Gastroesophageal sphincter (tissue), 4 donors: Measurements from ENCODE around the gene SSMEM1. TPM values are rescaled to one million over a fixed set of nuclear protein-coding genes. Genes with fewer than 3 reads are reported as not detected.

Source experiments
- ATAC-seq: fragments of 150-250 bp; one replicate; pipeline ENCODE4 v1.9.1; 2016; ENCODE audit warnings: mild to moderate bottlenecking, moderate library complexity
- H3K27ac ChIP-seq, 4 donors: fragments of 200-600 bp; sonication (generic) in 3 of 4; 1 replicate in 3 of 4; 2 replicates in 1 of 4; pipeline ENCODE4 v1.5.1; 2016 to 2019
- H3K27me3 ChIP-seq: fragments of 200-600 bp; sonication (generic); one replicate; pipeline ENCODE4 v1.5.1; 2019
- H3K36me3 ChIP-seq, 2 donors: fragments of 200-600 bp; sonication (generic); one replicate each; pipeline ENCODE4 v1.5.1; 2019; ENCODE audit warnings: control low read depth in 1 of 2
- H3K4me1 ChIP-seq, 3 donors: fragments of 200-600 bp; sonication (generic); 1 replicate in 2 of 3; 2 replicates in 1 of 3; pipeline ENCODE4 v1.5.1; 2016 to 2019; ENCODE audit warnings: control low read depth in 2 of 3
- H3K4me3 ChIP-seq, 2 donors: fragments of 200-600 bp; sonication (generic); one replicate each; pipeline ENCODE4 v1.5.1; 2019; ENCODE audit warnings: mild to moderate bottlenecking in 1 of 2, moderate library complexity in 1 of 2
- H3K9me3 ChIP-seq, 3 donors: fragments of 200-600 bp; sonication (generic); one replicate each; pipeline ENCODE4 v1.5.1; 2017 to 2019; ENCODE audit warnings: control low read depth in 2 of 3
- CTCF ChIP-seq, 4 experiments: fragments of 200-600 bp in 2 of 4; fragments of 450-650 bp in 2 of 4; sonication (generic) in 1 of 4; IDR thresholded peaks; one replicate each; pipeline ENCODE4 v1.5.1; 2017 to 2019; ENCODE audit warnings: antibody characterized with exemption in 4 of 4, mild to moderate bottlenecking in 2 of 4, moderate library complexity in 2 of 4
- EP300 ChIP-seq: sonication (generic); formaldehyde crosslinking; IDR thresholded peaks from one replicate; pipeline ENCODE4 v1.6.1; 2017; ENCODE audit warnings: antibody characterized with exemption, mild to moderate bottlenecking
- POLR2A ChIP-seq, 2 donors: fragments of 450-650 bp; IDR thresholded peaks; one replicate each; pipeline ENCODE4 v1.6.1; 2017; ENCODE audit warnings: antibody characterized with exemption in 2 of 2, mild to moderate bottlenecking in 2 of 2, moderate library complexity in 1 of 2
- POLR2AphosphoS5 ChIP-seq: sonication (generic); formaldehyde crosslinking; IDR thresholded peaks from one replicate; pipeline ENCODE4 v1.6.1; 2017; ENCODE audit warnings: antibody characterized with exemption
- WGBS, 2 donors: methylation state at CpG; one replicate each; pipeline ENCODE4 v1.1.5; 2018; ENCODE audit warnings: low coverage in 1 of 2; 5-methylcytosine and 5-hydroxymethylcytosine counted together
- total RNA-seq, 4 donors: library from RNA; depleted of rRNA; stranded (reverse); fragments of >200 nt; gene quantifications; one replicate each; pipeline ENCODE4 v1.1.0, GENCODE V29; 2016

SSMEM1 gene
- total RNA-seq, 4 donors from 2014 or later, result not detected

DNA sequence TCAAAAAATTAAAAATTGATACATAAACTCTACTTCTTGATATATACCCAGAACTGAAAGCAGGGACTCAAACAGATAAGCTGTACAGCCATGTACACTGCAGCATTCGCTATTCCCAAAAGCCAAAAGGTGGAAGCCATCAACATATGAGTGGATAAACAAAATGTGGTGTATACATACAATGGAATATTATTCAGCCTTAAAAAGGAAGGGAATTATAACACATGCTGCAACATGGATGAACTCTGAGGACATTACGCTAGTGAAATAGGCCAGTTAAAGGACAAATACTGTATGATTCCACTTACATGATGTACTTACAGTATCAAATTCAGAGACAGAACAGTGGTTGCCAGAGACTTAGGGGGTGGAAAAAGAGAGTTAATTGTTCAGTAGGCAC, 10.6 kb upstream of the SSMEM1 start:
- H3K4me3 ChIP-seq, result no peak overlapping the region
- WGBS, 2 donors, result 72 to 100% methylated on average over 2 of the region's 2 CpGs
- no peaks in the 10 kb centered on the region for H3K4me1 ChIP-seq
- TF ChIP-seq CTCF (IDR thresholded peaks at IDR 0.05) (no peak), EP300 (no peak)
- no peaks in the 10 kb centered on the region for H3K27me3 ChIP-seq
- no peak overlapping the region for H3K27ac ChIP-seq
- no peaks in the 10 kb centered on the region for H3K9me3 ChIP-seq
- H3K36me3 ChIP-seq, result peaks cover 0 to 75% of the 10 kb centered on the region in 2 donors
- ATAC-seq, result no peak

DNA sequence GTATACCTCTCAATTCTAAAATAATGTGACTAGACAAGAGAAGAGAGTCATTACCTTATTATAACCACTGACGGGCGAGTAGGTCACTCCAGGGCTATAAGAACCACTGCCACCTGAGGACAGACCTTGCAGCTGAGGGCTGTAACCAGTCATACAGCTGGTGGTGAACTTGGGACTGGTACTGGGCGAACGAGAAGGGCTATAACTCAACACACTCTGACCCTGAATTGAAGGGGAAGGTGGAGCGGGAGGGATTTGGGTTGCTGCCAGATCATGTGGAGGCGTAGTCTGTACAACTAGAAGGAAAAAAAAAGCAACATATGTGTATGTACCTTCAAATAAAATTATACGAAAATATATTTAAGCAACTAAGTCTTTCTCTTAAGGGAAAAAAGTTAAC, 5.9 kb upstream of the SSMEM1 start:
- TF ChIP-seq POLR2AphosphoS5 (no peak), POLR2A (IDR thresholded peaks at IDR 0.05) (no peak), EP300 (no peak), CTCF (IDR thresholded peaks at IDR 0.05) (no peak)
- 76 to 81% methylated on average over 2 to 7 of the region's 7 CpGs for WGBS, 2 donors
- Histone ChIP-seq H3K4me3 (no peak overlapping the region), H3K4me1 (peaks cover 0 to 14% (median 0%) of the 10 kb centered on the region in 3 donors), H3K27ac (no peak overlapping the region), H3K27me3 (no peaks in the 10 kb centered on the region), H3K9me3 (no peaks in the 10 kb centered on the region), H3K36me3 (peaks cover 0 to 58% of the 10 kb centered on the region in 2 donors)
- no peak for ATAC-seq

DNA sequence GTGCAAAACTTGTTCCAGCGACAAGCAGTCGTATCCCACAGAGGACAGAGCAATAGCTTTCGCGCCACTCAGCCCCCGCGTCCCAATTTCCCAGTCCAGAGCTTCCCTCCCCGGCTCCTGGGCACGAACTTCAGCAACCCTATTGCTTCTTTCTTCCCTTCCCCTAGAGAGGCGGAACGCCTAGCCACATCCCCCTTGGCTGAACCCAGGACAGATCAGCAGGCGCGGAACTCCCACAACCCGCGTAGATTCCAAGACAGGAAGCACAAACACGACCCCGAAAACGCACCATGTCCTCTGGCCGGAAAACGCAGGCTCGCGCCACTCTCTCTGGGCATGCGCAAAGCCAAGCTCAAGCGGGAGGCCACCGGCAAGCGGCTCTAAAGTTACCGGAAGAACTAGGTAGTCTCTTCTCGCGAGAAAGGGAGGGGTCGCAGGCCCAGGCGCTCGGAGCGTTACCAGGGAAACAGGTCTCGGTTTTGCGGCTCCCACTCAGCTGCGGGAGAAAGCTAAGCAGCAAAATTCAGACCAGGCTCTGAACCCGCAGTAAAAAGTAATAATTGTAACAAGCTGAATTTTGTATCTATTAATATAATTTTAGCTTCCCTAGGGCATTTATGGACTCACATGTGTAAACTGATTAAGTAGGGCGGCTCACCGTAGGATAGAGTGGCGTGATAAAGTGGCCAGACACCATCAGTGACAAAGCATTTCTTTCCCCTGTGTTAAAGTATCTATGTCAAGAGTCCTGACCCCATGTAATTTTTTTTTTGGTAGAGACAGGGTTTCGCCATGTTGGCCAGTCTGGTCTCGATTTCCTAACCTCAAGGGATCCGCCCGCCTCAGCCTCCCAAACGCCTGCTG, 2.3 kb upstream of the SSMEM1 start, which contains the start of gene TMEM209:
TSS of gene TMEM209 (minus strand) at position 323 of the 864 bp plus-strand sequence. CDS start at position 292, 31 bp downstream.
- 8 to 18% methylated on average over 6 to 23 of the region's 44 CpGs for WGBS, 2 donors
- H3K36me3 ChIP-seq, result peaks cover 0 to 30% of the 10 kb centered on the region in 2 donors
- H3K4me3 ChIP-seq, result peak within 1 kb of the TSS; percentile 78 to 80
- peak within 1 kb of the TSS; percentile 70 to 95 (median 92) for H3K27ac ChIP-seq
- ATAC-seq, result peak; percentile 98
- TF ChIP-seq EP300, result no peak
- peak; percentile 47 to 66 for TF ChIP-seq POLR2A (IDR thresholded peaks at IDR 0.05)
- peak; percentile 76 for TF ChIP-seq POLR2AphosphoS5
- H3K27me3 ChIP-seq, result no peaks in the 10 kb centered on the region
- peaks cover 0 to 14% (median 0%) of the 10 kb centered on the region in 3 donors for H3K4me1 ChIP-seq
- no peaks in the 10 kb centered on the region for H3K9me3 ChIP-seq

DNA sequence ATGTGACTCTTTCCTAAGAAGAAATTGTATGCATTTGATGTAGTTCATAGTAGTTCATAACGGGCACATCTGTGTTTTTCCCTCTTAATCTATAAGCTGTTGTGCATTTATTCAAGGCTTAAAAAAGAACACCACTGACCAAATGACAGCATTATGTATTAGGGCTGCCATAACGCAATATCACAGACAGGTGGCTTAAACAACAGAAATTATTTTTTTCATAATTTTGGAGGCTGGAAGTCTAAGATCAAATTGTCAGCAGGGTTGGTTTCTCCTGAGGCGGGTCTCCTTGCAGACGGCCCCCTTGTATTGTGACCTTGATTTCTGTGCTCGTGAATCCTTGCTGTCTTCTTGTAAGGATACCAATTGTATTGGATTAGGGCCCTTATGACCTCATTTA, 627 bp upstream of the SSMEM1 start:
- TF ChIP-seq POLR2AphosphoS5, result no peak
- TF ChIP-seq POLR2A (IDR thresholded peaks at IDR 0.05), result no peak
- TF ChIP-seq CTCF (IDR thresholded peaks at IDR 0.05), result no peak
- TF ChIP-seq EP300, result no peak
- Histone ChIP-seq H3K27ac (no peak overlapping the region), H3K4me1 (peaks cover 0 to 14% (median 0%) of the 10 kb centered on the region in 3 donors), H3K4me3 (no peak overlapping the region), H3K9me3 (no peaks in the 10 kb centered on the region), H3K36me3 (peaks cover 0 to 13% of the 10 kb centered on the region in 2 donors), H3K27me3 (no peaks in the 10 kb centered on the region)
- 82 to 83% methylated on average over 5 of the region's 5 CpGs for WGBS, 2 donors
- ATAC-seq, result no peak

- 54 to 83% methylated on average over 2 of the region's 2 CpGs for WGBS, 2 donors
- no peak overlapping the region for H3K27ac ChIP-seq
- no peak for TF ChIP-seq CTCF (IDR thresholded peaks at IDR 0.05)
- no peak for TF ChIP-seq EP300
- TF ChIP-seq POLR2AphosphoS5, result no peak
- TF ChIP-seq POLR2A (IDR thresholded peaks at IDR 0.05), result no peak
- no peaks in the 10 kb centered on the region for H3K9me3 ChIP-seq
- H3K36me3 ChIP-seq, result no peaks in the 10 kb centered on the region
- peaks cover 0 to 14% (median 0%) of the 10 kb centered on the region in 3 donors for H3K4me1 ChIP-seq
- no peak overlapping the region for H3K4me3 ChIP-seq
- no peaks in the 10 kb centered on the region for H3K27me3 ChIP-seq
- no peak for ATAC-seq
These were observed 856 bp downstream of the SSMEM1 start for GRCh38 chr7:130208516-130208915.
